Stimulated activated CD4-positive, alpha-beta T cell treated with anti-CD3 and anti-CD28 coated beads, Interleukin-2, amount 100 ng/mL, for 4 hours (primary cell): Measurements from ENCODE around the gene BCAR3.
"Not testable (repeated sequence)": the region's sequence is repeated elsewhere in the genome, so short reads cannot be mapped to it uniquely, and the experiment has no call there.

Source experiments
- DNase-seq: peaks from one replicate; pipeline ENCODE4 v3.0.0-alpha.2; 2020; ENCODE audit warnings: low read depth

Gene BCAR3

DNA sequence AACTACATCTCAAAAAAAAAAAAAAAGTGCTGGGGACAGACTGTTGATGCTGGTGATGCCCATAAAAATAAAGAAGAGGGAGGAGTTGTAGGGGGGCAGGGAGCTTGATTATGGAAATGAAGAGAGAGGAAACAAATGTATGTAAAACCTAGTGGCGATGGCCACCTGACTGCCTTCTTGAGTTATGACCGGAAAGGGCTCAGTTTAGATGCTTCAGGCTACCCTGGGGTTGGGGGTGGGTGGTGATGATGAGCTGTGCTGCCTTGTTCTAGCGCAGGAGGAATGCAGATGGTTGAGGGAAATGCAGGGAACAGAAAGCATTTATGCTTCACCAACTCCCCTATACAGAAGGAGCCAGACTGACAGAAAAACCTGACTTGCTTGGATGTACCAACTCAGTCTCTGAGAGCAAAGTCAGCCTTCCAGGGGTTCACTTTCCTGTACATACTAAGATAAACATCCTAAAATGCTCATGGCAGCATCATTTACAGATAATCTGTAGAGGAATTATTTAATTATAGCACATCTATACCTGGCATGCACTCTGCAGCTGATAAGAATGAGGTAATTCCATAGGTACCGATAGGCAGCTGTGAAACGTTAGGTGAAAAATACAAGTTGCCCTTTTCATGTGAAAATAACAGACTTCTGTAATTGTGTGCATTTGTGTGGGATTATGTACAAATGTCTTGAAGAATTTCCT is 8.0 kb upstream of the BCAR3 start:
- DNase-seq = no peak

DNA sequence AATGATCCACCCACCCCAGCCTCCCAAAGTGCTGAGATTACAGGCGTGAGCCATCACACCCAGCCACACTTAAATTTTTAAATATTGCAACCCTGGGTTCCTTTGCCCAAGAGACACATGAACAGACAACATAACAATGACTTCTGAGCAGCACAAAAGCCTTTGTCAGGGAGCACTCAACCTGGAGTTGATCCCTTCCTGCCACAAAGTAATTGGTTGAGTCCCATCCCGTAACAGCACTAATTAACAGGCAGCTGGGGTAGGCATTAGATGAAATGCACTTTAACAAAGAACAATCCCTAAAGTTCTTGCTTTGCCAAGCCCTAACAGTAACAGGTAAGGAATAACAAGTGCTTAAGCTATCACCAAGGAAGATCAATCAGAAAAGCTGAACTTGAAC is 5.9 kb upstream of the BCAR3 start:
- no peak for DNase-seq

DNA sequence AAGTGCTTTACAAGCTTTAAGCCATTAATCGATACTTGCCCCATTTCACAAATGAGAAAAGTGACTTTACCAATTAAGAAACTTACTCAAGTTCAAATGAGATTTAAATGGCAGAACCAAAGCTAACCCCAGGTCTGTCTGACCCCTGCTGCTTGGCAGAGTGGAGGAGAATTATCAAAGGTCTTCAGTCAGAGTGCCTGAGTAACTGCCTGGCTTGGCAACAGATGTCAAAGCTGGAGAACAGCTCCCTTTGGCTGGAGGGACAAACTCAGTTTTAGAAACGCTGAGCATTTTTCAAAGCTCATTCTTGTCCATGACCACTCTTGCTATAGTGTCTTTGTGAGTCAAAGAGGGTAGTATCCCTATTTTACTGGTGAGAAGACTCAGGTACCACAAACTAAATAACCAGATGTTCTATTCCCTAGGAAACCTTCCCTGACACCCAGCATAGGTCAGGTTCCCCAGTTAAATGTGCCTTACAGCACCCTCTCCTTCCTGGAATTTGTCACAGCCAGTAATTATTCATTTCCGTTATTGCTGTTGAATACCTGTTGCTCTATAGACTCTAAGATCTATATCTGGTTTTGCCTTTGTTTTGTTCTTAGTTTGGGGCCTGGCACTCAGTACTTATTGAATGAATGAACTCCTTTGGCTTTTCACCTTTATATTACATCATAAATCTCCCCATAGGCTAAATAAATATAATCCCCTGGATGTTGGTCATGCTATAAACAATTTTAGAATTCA is 5.0 kb upstream of the BCAR3 start:
- no peak for DNase-seq

DNA sequence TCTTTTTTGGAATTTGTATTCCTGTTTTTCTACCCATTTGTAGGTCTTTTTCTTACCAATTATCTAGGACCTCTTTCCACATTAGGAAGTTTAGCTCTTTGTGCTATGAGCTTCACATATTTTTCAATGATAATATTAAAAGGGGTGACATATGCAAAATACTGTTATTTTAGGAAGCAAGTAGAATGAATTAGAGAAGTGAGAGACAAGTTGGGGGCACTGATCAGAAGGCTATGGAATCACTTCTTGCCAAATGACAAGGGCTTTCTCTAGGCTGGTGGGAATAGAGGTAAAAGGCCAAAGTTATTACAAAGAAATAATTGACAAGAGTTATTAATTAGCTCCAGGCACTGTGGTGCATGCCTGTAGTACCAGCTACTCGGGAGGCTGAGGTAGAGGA is 4.3 kb upstream of the BCAR3 start:
- no peak for DNase-seq

DNA sequence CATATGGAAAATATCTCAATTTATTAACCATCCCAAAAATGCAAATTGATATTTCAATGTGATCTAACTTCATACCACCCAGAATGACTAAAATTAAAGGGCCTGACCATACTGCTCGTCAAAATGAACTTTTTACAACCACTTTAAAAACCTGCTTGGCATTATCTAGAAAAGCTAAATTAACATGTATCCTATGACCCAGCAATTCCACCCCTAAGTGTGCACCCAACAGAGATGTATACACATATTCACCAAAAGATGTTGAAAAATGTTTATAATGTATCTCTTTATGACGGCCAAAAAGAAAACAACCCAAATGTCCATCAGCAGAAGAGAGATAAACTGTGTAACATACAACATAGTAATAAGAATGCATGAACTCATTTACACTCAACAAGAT is 1.6 kb upstream of the BCAR3 start:
- DNase-seq = no peak

DNA sequence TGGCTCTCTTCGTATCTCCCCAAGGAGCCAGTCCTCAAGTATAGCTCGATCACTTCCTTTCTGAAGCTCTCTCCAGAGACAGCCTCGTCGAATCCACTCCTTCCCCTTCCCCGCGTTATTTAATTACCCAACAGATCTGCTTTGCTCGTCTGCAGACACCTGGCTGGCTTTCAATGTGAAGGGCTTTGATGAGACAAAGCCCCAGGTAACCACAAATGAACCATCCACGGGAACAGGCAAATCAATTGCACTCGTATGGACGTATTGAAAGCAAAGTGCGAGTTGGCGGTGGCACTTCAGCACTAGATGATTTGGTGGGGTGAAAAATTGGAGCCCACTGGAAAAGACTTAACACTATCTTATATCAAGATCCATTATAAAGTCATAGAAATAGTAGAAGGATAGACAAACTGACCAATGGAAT is 364 bp upstream of the BCAR3 start:
- no peak for DNase-seq

DNA sequence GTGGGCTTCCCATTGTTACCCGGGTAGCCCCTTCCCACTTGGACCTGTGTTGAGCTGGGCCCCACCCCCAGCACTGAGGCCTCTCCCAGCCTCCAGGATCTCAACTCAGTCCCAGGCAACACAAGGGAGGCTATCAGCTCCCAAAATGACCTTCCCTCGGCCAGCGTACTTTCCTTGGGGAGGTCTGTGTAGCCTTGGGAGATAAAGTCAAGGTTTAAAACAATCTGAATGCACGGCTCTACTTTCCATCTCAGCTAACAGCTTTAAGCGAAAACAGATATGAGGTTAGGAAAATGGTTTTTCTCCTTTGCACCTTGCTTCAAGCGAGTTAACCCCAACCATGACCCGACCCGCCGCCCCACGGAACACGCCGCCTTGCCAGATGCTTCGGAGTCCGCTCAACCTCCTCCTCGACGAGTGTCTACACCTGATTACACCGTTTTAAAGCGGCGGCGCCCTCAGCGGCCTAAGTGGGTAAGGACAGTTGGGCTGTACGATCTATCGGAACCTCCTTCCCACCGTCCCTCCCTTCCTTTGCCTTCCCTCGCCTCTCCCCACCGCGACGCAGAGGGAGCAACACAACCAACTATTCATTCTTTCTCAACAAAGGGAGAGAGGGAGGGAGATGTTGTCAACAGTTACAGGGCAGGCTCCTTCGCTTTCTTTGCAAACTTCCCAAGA is 1.1 kb downstream of the BCAR3 start:
- DNase-seq = no peak

DNA sequence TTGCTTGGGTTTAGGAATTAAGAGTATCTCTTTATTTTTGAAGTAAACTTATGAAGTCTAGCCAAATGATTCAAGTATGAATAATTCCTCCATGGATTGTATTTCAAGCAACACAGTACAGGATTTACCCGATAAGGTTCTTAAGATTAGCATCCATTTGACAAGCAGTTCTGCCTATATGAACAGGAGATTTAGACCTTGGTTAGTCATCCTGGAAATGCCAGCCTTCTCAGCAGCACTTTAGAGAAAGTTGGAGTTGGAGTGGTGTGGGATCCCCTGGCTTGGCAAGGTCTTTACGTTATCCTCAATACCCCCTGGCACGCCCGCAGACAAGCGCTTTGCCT is 1.6 kb downstream of the BCAR3 start:
- no peak for DNase-seq

DNA sequence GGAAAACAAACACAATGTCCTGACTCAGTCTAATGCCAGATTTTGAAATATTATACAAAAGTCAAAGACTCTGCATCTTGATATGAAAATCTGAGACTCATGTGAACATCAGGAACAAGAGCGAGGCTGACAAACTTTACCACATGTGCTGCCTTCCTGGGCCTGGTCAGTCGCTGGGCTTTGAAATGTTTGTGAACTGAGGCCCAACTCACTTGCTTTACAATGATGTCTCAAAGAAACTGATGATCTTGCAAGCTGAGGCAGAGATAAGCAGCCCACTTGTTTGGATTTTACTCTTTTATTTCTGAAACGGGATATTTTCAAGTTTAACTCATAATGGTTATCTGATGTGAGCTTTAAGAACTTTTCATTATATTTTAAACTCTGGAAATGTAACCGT is 2.1 kb downstream of the BCAR3 start:
- DNase-seq = no peak

DNA sequence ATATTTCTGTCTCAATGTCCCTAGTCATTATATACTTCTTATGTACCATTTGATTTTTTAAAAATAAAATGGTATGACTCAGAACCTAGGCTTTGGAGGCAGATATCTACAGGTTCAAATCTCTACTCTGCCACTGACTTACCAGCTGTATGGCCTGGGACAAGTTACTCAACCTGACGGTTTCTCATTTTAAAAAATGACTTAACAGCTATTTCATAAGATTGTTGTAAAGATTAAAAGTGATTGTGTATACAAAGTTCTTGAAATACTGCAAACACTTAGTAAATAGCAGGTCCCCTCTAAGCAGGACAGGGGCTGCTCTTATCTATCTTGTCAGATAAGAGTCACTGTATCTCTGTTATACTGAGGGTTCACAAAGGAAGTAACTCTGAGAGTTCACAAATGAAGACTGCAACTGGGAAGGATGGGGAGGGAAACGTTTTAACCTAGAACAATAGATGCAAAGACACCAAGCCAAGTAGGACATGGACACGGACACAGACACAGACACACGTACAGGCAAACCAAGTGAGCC is 2.6 kb downstream of the BCAR3 start:
- DNase-seq = no peak

DNA sequence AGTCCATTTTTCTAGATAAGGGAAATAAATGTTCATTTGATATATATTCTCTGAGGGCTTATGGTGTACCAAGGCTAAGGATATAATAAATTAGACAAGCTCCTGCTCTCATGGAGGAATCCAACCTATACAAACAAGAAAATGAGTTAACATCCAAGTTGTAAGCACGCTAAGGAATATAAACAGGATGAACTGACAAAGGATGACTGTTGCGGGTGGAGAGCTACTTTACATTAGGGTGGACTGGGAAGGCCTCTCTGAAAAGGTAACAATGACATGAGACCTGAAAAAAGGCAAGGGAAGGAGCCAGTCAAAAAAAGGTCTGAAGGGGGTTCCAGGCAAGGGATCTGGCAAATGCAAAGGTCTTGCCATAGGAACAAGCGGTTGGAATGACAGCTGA is 3.1 kb downstream of the BCAR3 start:
- DNase-seq = no peak

DNA sequence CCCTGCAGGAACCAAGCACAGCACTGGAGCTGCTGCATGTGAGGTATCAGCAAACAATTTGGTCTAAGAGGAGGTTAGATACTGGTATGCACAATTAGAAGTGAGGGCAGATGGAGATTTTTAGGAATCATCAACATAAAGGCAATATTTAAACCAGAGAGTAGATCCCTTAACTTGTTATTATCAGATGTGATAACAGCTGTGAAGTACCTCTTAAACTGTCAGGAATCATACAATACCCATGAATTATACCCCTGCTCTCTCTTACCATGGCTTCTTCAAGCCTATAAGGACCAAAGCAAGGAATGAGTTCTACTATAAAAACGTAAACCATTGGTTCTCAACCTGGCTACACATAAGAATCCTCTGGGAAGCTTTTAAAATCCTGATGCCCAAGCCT is 3.9 kb downstream of the BCAR3 start:
- DNase-seq = no peak

DNA sequence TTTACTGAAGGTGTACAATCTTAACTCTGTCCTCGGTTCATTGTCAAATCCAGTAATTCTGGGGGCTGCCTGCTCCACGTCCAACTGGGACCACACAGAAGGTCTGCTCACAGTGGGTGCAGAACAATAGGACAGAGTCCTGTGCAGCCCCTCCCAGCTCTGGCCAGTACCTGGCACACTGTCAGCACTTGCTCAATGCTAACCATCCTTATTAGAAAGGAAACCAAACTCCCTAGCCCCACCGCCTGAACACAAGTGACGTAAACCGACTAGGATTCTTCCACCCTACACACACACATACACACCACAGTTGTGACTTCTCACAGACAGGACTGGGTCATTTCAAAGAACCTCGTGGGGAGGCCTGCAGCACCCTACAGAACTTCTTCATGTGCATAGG is 5.2 kb downstream of the BCAR3 start:
- DNase-seq = no peak

DNA sequence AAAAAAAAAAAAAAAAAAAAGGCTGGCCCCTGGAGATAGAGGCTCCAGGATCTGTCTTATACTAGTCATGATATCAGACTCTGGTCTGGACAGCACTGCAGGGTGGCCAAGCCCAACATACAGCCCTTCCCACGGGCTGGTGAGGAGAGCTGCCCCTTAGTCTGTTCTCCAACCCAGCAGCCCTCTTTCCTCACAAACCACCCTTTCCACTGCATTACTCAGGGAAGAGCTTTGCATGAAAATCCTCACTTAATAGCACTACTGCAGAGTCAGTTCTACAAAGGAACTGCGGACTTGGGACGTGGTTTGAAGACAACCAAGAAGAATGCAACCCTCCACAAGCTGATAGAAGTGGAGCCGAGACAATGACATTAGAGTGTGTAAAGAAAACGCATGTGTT is 5.7 kb downstream of the BCAR3 start:
- DNase-seq = no peak

DNA sequence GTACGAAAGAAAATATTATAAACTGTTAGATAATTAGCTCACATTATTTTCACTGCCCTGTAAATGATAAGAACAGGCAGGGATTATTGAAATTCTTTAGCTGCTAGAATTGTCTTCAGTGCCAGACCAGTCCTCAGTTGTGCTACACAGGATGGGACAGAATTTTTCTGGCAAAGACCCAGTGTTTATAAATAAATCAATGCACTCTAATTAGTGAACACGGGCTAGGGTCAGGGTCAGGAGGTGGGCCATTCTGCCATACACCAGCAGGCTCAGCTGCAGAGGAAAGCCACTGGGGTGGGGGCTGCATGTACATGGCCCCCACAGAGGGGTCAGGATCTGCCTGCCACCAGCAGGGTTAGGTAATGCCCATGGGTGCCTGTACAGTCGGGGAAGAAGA is 6.4 kb downstream of the BCAR3 start:
- DNase-seq = no peak

DNA sequence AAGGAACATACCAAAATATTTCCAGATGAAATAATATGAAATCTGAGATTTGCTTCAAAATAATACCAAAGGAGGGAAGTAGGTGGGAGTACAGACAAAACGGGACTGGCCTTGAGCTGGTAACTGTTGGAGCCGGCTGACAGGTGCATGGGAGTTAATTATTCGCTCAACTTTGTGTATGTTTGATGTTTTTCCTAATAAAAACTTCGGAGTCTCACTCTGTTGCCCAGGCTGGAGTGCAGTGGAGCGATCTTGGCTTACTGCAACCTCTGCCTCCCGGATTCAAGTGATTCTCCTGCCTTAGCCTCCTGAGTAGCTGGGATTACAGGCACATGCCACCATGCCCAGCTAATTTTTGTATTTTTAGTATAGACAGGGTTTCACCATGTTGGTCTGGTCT is 7.6 kb downstream of the BCAR3 start:
- DNase-seq = not testable (repeated sequence)

DNA sequence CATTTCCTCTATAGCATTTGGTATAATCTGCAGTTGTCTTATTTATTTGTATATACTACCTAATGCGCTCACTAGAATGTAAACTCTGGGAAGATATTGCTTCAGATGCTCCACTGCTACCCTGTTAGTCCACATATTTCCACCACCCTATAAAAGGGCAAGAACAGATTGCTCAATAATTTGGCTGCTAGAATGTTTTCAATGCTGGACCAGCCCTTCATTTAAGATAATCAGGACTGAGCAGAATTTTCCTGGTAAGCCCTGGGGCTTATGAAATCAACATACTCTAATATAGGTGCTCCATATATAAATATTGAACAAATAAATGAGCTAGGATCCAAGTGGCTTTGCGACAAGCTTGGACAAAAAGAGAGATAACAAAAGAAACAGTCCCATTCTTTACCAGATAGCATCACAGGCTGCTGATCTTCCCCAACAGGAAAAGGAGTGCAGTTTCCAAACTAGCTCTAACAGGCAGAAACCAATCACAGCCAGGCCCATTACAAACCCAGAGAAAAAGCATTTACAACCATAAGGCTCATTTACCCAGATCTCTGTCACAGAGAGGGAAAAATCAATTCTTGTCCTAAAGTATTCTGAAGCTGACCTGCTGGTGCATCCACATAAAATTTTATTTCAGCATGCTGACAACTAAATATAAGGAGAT is 8.3 kb downstream of the BCAR3 start:
- DNase-seq = no peak

DNA sequence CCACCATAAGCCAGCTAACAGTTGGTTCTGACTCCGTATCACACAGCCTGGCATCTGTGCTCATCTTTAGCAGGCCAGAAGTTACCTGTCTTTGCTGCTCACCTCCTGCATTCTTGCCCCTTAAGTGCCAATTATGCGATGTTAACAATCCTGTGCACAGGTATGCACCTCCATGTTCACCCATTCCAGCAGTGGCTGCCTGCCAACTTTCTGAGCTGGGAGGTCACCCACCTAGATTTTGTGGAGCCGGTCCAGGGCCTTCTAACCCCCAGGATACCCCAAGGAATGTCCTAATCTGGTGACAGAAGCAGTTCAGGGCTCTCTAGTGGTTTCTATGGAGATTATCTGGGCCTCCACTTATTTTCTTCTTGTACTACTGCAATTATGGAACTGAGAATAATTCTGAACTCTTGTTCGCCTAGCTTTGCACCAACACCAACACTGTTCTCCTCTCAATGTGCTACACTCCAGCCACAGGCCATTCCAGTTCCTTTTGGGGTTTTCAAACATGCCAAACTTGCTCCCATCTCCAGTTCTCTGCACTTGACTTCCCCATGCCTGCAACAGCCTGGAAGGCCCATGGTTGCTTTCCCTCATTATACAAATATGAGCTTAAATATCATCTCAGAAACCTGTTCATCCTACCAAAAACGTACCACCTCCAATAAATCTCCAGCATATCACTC is 9.0 kb downstream of the BCAR3 start:
- DNase-seq = no peak

DNA sequence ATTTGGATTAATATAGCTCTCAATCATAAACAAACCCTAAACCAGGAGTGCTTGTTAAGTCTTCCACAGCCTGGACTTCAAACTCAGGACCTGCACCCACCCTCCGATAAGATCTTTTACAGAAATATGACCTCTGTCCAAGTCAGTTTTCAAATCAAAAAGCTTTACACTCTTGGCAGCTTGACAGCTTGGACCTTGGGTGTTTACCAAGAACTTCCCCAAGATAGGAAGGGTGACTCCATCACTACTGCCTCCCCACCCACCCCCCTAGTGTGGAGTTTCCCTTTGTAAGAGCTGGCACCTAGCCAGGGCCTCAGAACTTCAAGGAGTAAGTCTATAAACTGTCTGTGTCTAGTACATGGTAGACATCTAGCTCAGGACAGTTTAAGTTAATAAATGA is 9.6 kb downstream of the BCAR3 start:
- DNase-seq = no peak

DNA sequence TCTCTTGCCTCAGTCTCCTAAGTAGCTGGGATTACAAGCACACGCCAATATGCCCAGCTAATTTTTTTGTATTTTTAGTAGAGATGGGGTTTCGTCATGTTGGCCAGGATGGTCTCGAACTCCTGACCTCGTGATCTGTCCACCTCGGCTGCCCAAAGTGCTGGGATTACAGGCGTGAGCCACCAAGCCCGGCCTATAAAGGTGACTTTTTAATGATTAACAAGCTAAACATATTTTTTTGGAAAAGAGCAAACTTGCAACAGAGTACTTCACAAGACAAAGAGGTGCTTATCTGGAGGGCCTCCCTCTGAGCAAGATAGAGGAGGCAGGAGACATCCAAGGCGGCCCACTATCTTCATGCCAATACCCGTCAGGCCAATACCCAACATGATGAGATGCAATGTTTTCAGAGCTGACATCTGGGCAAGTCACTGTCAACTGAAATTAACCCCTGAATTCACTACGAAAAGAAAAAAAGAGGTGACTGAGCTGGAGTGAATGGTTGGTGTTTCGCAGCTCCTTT is 10.5 kb downstream of the BCAR3 start:
- no peak for DNase-seq

DNA sequence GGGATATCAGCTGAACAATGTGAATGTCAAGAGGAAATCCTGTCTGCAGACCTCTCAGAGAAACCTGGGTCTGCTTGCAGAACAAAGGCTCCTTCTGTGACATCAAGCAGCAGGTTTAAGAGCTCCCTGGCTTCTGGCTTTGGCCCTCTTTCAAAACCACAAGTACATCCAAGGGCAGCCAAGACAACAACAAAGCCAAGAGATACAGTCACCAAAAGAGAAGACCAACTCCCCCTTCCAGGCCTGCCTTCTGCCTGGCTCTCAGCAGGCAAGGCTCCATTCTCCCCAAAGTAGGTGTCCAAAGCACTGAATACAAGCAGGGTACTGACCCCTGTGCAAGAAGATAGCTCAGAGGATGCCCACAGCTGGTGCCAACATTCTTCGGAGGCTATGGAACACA is 11.5 kb downstream of the BCAR3 start:
- no peak for DNase-seq

DNA sequence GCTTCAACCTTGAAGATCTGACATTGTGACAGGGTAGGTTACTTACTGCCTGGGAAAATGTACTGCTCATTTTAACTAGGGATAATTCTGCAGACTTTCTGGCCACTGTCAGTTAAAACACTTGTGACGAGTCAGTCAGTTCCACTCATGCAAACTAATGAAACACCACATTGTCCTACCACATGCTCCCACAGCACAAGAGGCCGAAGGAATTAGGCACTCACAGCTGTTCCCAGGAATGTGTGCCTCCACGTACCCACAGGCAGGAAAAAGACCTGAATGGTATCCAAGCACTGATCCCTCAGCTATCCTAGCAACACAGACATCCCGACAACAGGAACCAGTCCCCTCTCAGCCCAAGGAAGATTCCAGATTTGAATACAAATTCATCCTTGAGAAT is 12.3 kb downstream of the BCAR3 start:
- DNase-seq = no peak
